GM12892 (cell line): ENCODE results near the gene NAA38.

Experiments used
- DNase-seq: peaks from one replicate; pipeline ENCODE4 v3.0.0; 2011; ENCODE audit not compliant: insufficient read length
- FAIRE-seq: peaks from 2 replicates; lab custom pipeline; 2011; peaks lifted over from hg19 to GRCh38; lab: Jason Lieb, UNC
- POLR2A ChIP-seq: IDR thresholded peaks from 2 replicates; pipeline ENCODE4 v1.6.1; 2011; ENCODE audit warnings: low read depth, low read length, control low read depth
- POLR2AphosphoS5 ChIP-seq: IDR thresholded peaks from 2 replicates; pipeline ENCODE4 v1.6.1; 2011; ENCODE audit warnings: low read depth, low read length, control low read depth
- TAF1 ChIP-seq: IDR thresholded peaks from 2 replicates; pipeline ENCODE4 v1.6.1; 2011; ENCODE audit warnings: low read depth, mild to moderate bottlenecking, control low read depth, low read length, borderline replicate concordance

NAA38 gene

GRCh38 chr17:7843257-7843535 is 14.2 kb downstream of the NAA38 start:
- no peak for DNase-seq
- no peak for FAIRE-seq
- TF ChIP-seq TAF1 (no peak), POLR2A (peak; percentile 67)

DNA sequence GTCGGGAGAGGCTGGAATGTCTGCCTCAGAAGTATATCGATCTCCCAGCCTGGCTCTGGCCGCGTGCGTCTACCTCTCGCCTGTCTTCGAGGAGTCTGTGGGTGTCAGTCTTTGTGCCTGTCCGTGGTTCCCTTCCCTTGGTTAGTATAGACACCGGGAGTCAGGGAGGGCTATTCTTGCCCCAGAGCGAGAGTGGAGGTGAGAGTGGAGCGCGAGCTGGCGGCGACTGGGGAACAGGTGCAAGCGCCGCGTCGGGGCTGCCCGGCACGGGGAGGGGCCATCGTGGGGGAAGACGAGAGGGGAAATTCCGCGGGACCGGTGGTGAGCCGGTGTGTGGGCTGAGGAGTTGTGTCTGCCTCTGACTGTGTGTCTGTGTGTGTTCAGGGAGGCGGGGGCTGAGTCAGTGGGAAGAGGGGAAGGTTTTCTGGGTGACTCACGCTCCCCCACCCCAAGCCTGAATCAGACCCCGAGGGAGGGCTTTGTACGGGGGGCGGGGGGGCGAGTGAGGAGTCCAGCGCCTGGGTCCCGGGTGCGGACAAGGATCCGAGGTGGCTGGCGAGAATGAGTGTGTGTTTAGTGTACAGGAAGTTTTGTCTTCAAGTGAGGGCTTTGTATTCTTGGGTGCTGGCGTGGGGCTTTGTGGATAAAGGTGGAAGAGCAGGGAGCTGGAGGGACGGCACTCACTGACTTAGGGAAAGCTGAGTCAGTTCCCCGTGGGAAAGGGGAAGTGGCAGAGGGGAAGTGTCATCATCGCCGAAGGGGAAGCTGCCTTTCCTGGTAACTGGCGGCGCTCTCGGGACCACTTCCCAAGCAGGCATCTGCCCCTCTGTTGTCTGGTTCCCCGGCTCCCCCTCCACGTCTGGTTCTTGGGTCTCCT is 14.7 kb downstream of the NAA38 start:
- peak; percentile 85; the same call in 1 of the 2 replicates for TF ChIP-seq TAF1
- TF ChIP-seq POLR2AphosphoS5, result peak; percentile 45; the same call in 1 of the 2 replicates
- peak; percentile 77 for TF ChIP-seq POLR2A
- DNase-seq (peak; percentile 70), FAIRE-seq (peak; percentile 99)

- TF ChIP-seq POLR2AphosphoS5, result 0 out of 2 replicates have a peak, but pooled peaks have one; percentile 5
- no peak for TF ChIP-seq TAF1
- TF ChIP-seq POLR2A, result peak; percentile 15; the same call in 1 of the 2 replicates
- FAIRE-seq (no peak), DNase-seq (peak; percentile 72)
Measured at GRCh38 chr17:7841915-7842379, 15.4 kb downstream of the NAA38 start.

DNA sequence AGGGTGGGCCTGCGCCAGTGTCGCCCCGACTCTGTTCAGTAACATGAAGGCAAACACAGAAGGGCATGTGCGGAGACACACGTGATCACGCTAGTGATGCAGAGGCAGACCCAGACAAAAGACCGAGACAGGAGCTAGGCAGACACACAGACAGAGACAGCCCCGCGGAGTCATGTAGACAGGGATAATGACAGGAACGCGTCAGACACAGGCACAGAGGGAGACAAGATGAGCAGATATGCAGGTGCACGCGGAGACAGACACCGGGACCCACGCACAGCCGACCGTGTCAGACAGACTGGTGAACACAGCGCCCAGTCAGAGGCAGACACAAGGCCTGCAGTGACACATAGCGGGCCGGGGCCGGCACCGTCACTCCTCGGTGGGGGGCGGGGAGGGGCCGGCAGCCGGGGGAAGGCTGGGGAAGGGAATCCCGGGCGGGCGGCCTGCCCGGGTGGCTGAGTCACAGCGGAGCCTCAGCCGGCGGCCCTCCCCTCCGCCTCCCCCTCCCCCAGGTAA is 15.9 kb downstream of the NAA38 start:
- DNase-seq, result no peak
- no peak for TF ChIP-seq TAF1
- peak; percentile 64 for TF ChIP-seq POLR2A
- TF ChIP-seq POLR2AphosphoS5, result peak; percentile 69; the same call in 1 of the 2 replicates
- FAIRE-seq, result peak; percentile 78

- DNase-seq (no peak), FAIRE-seq (no peak)
- TF ChIP-seq TAF1 (no peak), POLR2AphosphoS5 (no peak), POLR2A (no peak)
Measured at GRCh38 chr17:7840875-7841274, 16.5 kb downstream of the NAA38 start.

- TF ChIP-seq POLR2AphosphoS5 (no peak), POLR2A (no peak), TAF1 (no peak)
- FAIRE-seq, result no peak
- no peak for DNase-seq
Measured at GRCh38 chr17:7840441-7840840, 16.9 kb downstream of the NAA38 start.

- FAIRE-seq (no peak), DNase-seq (no peak)
- no peak for TF ChIP-seq POLR2A
- no peak for TF ChIP-seq POLR2AphosphoS5
- TF ChIP-seq TAF1, result no peak
Measured at GRCh38 chr17:7839876-7840261, 17.5 kb downstream of the NAA38 start.

GRCh38 chr17:7839190-7839875 is 18.0 kb downstream of the NAA38 start:
- no peak for DNase-seq
- FAIRE-seq, result no peak

DNA sequence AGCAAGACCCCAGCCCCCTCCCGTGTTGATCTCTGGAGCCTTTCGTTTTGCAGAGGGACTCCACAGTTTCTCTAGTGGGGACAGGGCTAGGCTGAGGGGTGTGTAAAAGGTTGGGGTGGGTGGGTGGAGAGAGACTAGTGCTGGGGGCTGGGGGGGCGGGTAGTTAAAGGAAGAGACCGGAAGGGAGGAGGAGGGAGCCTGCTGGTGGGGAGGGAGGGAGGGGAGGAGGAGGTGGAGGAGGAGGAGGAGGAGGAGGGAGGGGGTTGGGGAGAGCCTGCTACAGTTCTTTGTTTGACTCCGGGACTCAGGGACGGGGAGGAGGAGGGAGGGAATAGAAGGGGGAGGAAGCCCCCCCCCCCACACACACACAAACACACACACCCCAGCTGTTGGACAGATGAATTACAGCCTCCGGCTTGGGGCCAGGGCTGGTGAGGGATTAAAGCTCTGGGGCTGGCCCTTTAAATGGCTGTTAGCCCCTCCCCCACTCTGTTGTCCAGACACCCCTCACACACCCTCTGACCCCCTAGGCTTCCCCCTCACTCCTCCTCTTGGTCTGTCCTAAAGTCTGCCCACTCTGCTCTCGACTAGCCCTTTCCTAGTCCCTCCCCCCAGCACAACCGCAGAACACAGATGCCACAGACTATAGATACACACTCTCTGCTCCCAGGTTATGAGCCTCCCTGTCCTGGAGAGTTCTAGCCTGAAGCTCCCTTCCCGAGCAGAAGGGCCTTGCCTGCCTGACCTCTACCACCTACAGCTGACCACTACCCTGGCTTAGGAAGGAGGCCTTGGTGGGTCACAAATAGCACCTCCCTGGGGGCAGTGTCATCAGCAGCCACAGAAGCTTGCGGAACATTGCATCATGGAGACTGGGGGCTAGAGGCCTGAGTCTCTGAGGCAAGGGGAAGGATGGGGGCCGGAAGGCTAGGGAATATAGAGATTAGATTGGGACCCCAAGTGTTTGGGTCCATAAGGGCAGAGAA is 19.0 kb downstream of the NAA38 start:
- peak; percentile 36 for FAIRE-seq
- no peak for DNase-seq
- no peak for TF ChIP-seq POLR2A
- TF ChIP-seq POLR2AphosphoS5, result no peak
- no peak for TF ChIP-seq TAF1

More at GRCh38 chr17:7839190-7839875, 18.0 kb downstream of the NAA38 start:
- TF ChIP-seq TAF1, result no peak
- TF ChIP-seq POLR2AphosphoS5, result no peak
- no peak for TF ChIP-seq POLR2A

DNA sequence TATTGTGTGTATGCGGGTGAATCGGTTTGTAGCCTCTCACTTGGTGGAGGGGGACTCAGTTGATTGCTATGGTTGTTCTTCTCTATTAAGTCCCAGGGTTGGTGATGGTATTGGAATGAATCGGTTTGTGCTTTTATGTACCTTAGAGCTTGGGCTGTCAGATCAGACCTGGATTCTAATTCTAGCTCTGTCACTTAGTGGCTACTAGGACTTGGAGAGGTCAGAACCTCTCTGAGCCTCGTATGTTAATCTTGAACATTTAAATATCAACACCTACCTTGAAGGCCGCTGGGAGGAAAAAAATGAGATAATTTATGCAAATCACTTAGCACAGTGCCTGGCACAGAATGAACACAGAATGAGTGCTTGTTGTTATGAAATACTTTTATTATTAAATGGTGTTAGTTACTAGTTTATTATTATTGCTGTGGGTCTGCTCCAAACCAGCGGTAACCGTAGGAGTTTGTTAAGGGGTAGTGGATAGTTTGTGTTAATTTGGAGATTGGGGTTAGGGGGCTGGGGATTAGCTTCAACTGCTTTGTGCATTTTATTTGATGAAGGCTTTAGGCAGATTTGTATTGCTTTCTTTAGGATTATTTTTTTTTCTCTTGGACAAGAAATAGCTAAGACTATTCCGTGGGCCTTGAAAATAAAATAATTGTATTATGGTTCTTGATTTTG is 19.8 kb downstream of the NAA38 start:
- no peak for DNase-seq
- TF ChIP-seq POLR2A (no peak), TAF1 (no peak), POLR2AphosphoS5 (no peak)
- FAIRE-seq, result peak; percentile 38
